GM12878 (cell line): ENCODE measurements around the gene OR5A1. TPM values are rescaled to one million over a fixed set of nuclear protein-coding genes. Genes with fewer than 3 reads are reported as not detected.

ENCODE experiments used
- ATAC-seq: fragments of 200-7000 bp; cut with Tn5 transposase; 3 replicates; pipeline ENCODE4 v1.9.1; 2020; ENCODE audit warnings: mild to moderate bottlenecking, moderate library complexity
- BruUV-seq: library from RNA; stranded (reverse); fragments of 400-500 nt; replicated peaks from 2 replicates; lab custom pipeline; 2021; lab: Mats Ljungman, UMichigan
- CTCF ChIA-PET: fragments of 300-600 bp; sonication (Branson Sonifier 250); formaldehyde crosslinking; extraction: SDS; loops from one replicate; lab custom pipeline; 2021; ENCODE audit warnings: inconsistent platforms; lab: Yijun Ruan, JAX
- POLR2A ChIA-PET: fragments of 350-600 bp; formaldehyde crosslinking; extraction: SDS; loops from one replicate; lab custom pipeline; 2021; ENCODE audit warnings: inconsistent platforms; lab: Charles Lee
- RAD21 ChIA-PET: fragments of 300-600 bp; sonication (Branson Sonifier 250); formaldehyde crosslinking; loops from one replicate; lab custom pipeline; 2023; ENCODE audit warnings: antibody characterized with exemption; ENCODE audit not compliant: unreplicated experiment; lab: Charles Lee
- SMC1A ChIA-PET: fragments of 300-600 bp; sonication (Branson Sonifier 250); formaldehyde crosslinking; loops from one replicate; lab custom pipeline; 2023; ENCODE audit not compliant: unreplicated experiment, uncharacterized antibody; lab: Charles Lee
- DNase-seq: peaks from one replicate; pipeline ENCODE4 v3.0.0-alpha.2; 2011; ENCODE audit warnings: low read depth, low spot score
- FAIRE-seq: peaks from 3 replicates; lab custom pipeline; 2011; peaks lifted over from hg19 to GRCh38; lab: Jason Lieb, UNC
- H2AFZ ChIP-seq: 2 replicates; pipeline ENCODE4 v1.6.0; 2011; ENCODE audit warnings: low read depth, low read length, control low read depth; ENCODE audit not compliant: control insufficient read depth
- H3K27ac ChIP-seq: 2 replicates; pipeline ENCODE4 v1.5.1; 2011; ENCODE audit warnings: control low read depth; ENCODE audit not compliant: control insufficient read depth, insufficient read depth
- H3K27me3 ChIP-seq, 2 experiments: replicated peaks in 1 of 2; 2 replicates each; pipeline versions ENCODE4 v1.6.0 to v1.6.1; 2011; ENCODE audit warnings: low read length in 1 of 2; ENCODE audit not compliant: control insufficient read depth in 2 of 2, insufficient read depth in 2 of 2
- H3K36me3 ChIP-seq, 2 experiments: 2 replicates each; pipeline ENCODE4 v1.5.1; 2011; ENCODE audit warnings: low read length in 1 of 2; ENCODE audit not compliant: control insufficient read depth in 2 of 2, insufficient read depth in 2 of 2
- H3K4me1 ChIP-seq: 2 replicates; pipeline ENCODE4 v1.6.1; 2011; ENCODE audit warnings: mild to moderate bottlenecking, low read length, moderate library complexity, mixed read lengths; ENCODE audit not compliant: control insufficient read depth, insufficient read depth
- H3K4me2 ChIP-seq: 2 replicates; pipeline ENCODE4 v1.6.0; 2011; ENCODE audit warnings: control low read depth; ENCODE audit not compliant: control insufficient read depth, insufficient read depth
- H3K4me3 ChIP-seq: fragments of 200-600 bp; sonication (generic); 2 replicates; pipeline ENCODE4 v1.5.1; 2016
- H3K79me2 ChIP-seq: 2 replicates; pipeline ENCODE4 v1.6.0; 2011; ENCODE audit warnings: low read length; ENCODE audit not compliant: control insufficient read depth, insufficient read depth
- H3K9ac ChIP-seq: 2 replicates; pipeline ENCODE4 v1.8.0; 2011; ENCODE audit warnings: low read length, control low read depth, mixed read lengths; ENCODE audit not compliant: control insufficient read depth, insufficient read depth
- H3K9me3 ChIP-seq: replicated peaks from 3 replicates; pipeline ENCODE4 v1.5.1; 2011; ENCODE audit warnings: mild to moderate bottlenecking, low read length; ENCODE audit not compliant: control insufficient read depth, insufficient read depth
- H4K20me1 ChIP-seq: 2 replicates; pipeline ENCODE4 v1.6.0; 2011; ENCODE audit not compliant: control insufficient read depth, insufficient read depth
- CUX1 ChIP-seq: IDR thresholded peaks from 2 replicates; pipeline ENCODE4 v1.6.1; 2012; ENCODE audit warnings: improper control_type of control experiment, low read depth, low read length; ENCODE audit not compliant: insufficient replicate concordance
- MLLT1 ChIP-seq: fragments of 450-650 bp; IDR thresholded peaks from 2 replicates; pipeline ENCODE4 v1.6.1; 2016; ENCODE audit warnings: mild to moderate bottlenecking
- NFXL1 ChIP-seq: fragments of 450-650 bp; IDR thresholded peaks from 2 replicates; pipeline ENCODE4 v1.6.1; 2017; ENCODE audit warnings: antibody characterized with exemption, mild to moderate bottlenecking, borderline replicate concordance
- RB1 ChIP-seq: fragments of 450-650 bp; formaldehyde crosslinking; IDR thresholded peaks from 2 replicates; pipeline ENCODE4 v1.6.1; 2017; ENCODE audit warnings: mild to moderate bottlenecking, borderline replicate concordance
- SPI1 ChIP-seq: IDR thresholded peaks from 2 replicates; pipeline ENCODE4 v1.6.1; 2011; ENCODE audit warnings: low read depth, mild to moderate bottlenecking, low read length, moderate library complexity, borderline replicate concordance; ENCODE audit not compliant: insufficient read depth
- USF1 ChIP-seq: IDR thresholded peaks from 2 replicates; pipeline ENCODE4 v1.6.1; 2011; ENCODE audit warnings: borderline replicate concordance, low read depth, mild to moderate bottlenecking, moderate library complexity, mixed read lengths, low read length; ENCODE audit not compliant: insufficient read depth; ENCODE audit errors: extremely low read length
- ZNF217 ChIP-seq: fragments of 450-650 bp; IDR thresholded peaks from 2 replicates; pipeline ENCODE4 v1.6.1; 2017; ENCODE audit warnings: antibody characterized with exemption, mild to moderate bottlenecking
- WGBS: methylation state at CpG from one replicate; pipeline ENCODE4 v1.1.6; 2016; ENCODE audit warnings: low lambda C conversion rate; ENCODE audit not compliant: insufficient replicate concordance, insufficient coverage; ENCODE audit errors: missing lambda C conversion rate; 5-methylcytosine and 5-hydroxymethylcytosine counted together
- in situ Hi-C: fragments of 300-500 bp; cut with MboI; formaldehyde crosslinking; loops from 9 replicates; pipeline ENCODE4 v1.14.3; 2018; ENCODE audit warnings: mixed read lengths
- intact Hi-C: fragments of 100-400 bp; cut with micrococcal nuclease; formaldehyde crosslinking; loops from one replicate; pipeline ENCODE4 v1.14.2; 2022; ENCODE audit not compliant: unreplicated experiment
- polyA plus RNA-seq, 11 experiments: library from polyadenylated mRNA; depleted of rRNA in 4 of 11; unstranded in 6 of 11; stranded (reverse) in 5 of 11; fragments of >200 nt; fragmentation: Nextera tagmentation in 4 of 11; fragmentation: Illumina TruSeq in 1 of 11; extraction: Ambion mirVana in 4 of 11; extraction: Trizol in 1 of 11; gene quantifications; 1 replicate in 1 of 11; 2 replicates in 10 of 11; pipeline versions ENCODE4 v1.2.1 to v1.2.3, GENCODE V29; 2011 to 2016; ENCODE audit warnings: inconsistent platforms in 2 of 11, missing spikeins in 2 of 11, low read depth in 1 of 11
- total RNA-seq, 4 experiments: library from RNA; depleted of rRNA in 3 of 4; stranded (reverse); fragments of >200 nt in 3 of 4; fragmentation: Illumina TruSeq in 1 of 4; extraction: Trizol in 1 of 4; gene quantifications; 2 replicates each; pipeline versions ENCODE4 v1.2.1 to v1.2.3, GENCODE V29; 2013 to 2021

Gene OR5A1
- total and polyA plus RNA-seq, 10 of the 15 experiments (the other 5 are each of a cell fraction or from before 2014, with no cell fraction given), result not detected

GRCh38 chr11:59456661-59457060 is 20.4 kb downstream of the OR5A1 start, which contains the start of gene OR4D6:
OR4D6 (plus strand) TSS chr11:59456961; CDS start chr11:59456961, 0 bp downstream.
- in situ Hi-C loops, result no loop called here
- H3K4me2 ChIP-seq, result no peak within 1 kb of the TSS
- CTCF ChIA-PET, result no interaction called here
- POLR2A ChIA-PET, result no interaction called here
- TF ChIP-seq SPI1, result no peak
- TF ChIP-seq USF1, result no peak
- TF ChIP-seq CUX1, result no peak
- TF ChIP-seq ZNF217, result no peak
- TF ChIP-seq NFXL1, result no peak
- no peak for TF ChIP-seq MLLT1
- TF ChIP-seq RB1, result no peak
- H3K36me3 ChIP-seq, result no peaks in the 10 kb centered on the region
- peaks cover 0 to 3% of the 10 kb centered on the region in 2 experiments; a peak in 2 of 4 replicates for H3K27me3 ChIP-seq
- no peak for DNase-seq
- no peaks in the 10 kb centered on the region for H3K9me3 ChIP-seq
- 41% methylated on average over 2 of the region's 2 CpGs for WGBS
- no peaks in the 10 kb centered on the region for H3K4me1 ChIP-seq
- intact Hi-C loops, result no loop called here
- BruUV-seq, result no TSS peak
- H3K9ac ChIP-seq, result no peak within 1 kb of the TSS
- H3K4me3 ChIP-seq, result no peak within 1 kb of the TSS
- SMC1A ChIA-PET, result no interaction called here
- H3K27ac ChIP-seq, result no peak within 1 kb of the TSS
- RAD21 ChIA-PET, result no interaction called here
- FAIRE-seq, result no peak
- no peak within 1 kb of the TSS for H2AFZ ChIP-seq
- H4K20me1 ChIP-seq, result no peaks in the 10 kb centered on the region
- no peaks in the 10 kb centered on the region for H3K79me2 ChIP-seq
- no peak for ATAC-seq
